ENCODE data around the gene DNER.

DNA sequence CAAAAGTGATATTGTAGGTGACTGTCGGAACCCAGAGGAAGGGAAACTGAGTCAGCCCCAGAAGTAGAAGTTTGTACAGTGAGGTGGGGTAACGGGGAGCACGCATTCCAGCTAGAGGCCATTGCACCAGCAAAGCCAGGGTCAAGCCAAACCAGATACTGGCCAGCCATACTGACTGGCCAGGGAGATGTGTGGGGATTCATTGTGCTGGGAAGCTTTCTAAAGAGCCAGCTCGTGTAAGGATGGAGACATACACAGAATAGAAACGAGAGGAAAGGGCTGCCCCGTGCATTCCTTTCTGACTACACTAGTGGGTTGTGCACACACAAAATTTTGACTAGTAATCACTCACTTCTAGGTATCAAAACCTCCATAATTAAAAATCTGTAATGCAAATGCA lies 268.0 kb downstream of the DNER start:
- TF ChIP-seq SPI1 (IDR thresholded peaks at IDR 0.05; ENCODE audit: borderline replicate concordance, low read depth): no peak
- TF ChIP-seq, protein P1, sequence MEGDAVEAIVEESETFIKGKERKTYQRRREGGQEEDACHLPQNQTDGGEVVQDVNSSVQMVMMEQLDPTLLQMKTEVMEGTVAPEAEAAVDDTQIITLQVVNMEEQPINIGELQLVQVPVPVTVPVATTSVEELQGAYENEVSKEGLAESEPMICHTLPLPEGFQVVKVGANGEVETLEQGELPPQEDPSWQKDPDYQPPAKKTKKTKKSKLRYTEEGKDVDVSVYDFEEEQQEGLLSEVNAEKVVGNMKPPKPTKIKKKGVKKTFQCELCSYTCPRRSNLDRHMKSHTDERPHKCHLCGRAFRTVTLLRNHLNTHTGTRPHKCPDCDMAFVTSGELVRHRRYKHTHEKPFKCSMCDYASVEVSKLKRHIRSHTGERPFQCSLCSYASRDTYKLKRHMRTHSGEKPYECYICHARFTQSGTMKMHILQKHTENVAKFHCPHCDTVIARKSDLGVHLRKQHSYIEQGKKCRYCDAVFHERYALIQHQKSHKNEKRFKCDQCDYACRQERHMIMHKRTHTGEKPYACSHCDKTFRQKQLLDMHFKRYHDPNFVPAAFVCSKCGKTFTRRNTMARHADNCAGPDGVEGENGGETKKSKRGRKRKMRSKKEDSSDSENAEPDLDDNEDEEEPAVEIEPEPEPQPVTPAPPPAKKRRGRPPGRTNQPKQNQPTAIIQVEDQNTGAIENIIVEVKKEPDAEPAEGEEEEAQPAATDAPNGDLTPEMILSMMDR (IDR thresholded peaks at IDR 0.05; ENCODE audit: insufficient read depth, low read length): no peak
- TF ChIP-seq GABPA (IDR thresholded peaks at IDR 0.05; ENCODE audit: low read depth): no peak
- no peak for TF ChIP-seq POLR2AphosphoS5 (IDR thresholded peaks at IDR 0.05; ENCODE audit: low read depth)
- TF ChIP-seq, protein P2, sequence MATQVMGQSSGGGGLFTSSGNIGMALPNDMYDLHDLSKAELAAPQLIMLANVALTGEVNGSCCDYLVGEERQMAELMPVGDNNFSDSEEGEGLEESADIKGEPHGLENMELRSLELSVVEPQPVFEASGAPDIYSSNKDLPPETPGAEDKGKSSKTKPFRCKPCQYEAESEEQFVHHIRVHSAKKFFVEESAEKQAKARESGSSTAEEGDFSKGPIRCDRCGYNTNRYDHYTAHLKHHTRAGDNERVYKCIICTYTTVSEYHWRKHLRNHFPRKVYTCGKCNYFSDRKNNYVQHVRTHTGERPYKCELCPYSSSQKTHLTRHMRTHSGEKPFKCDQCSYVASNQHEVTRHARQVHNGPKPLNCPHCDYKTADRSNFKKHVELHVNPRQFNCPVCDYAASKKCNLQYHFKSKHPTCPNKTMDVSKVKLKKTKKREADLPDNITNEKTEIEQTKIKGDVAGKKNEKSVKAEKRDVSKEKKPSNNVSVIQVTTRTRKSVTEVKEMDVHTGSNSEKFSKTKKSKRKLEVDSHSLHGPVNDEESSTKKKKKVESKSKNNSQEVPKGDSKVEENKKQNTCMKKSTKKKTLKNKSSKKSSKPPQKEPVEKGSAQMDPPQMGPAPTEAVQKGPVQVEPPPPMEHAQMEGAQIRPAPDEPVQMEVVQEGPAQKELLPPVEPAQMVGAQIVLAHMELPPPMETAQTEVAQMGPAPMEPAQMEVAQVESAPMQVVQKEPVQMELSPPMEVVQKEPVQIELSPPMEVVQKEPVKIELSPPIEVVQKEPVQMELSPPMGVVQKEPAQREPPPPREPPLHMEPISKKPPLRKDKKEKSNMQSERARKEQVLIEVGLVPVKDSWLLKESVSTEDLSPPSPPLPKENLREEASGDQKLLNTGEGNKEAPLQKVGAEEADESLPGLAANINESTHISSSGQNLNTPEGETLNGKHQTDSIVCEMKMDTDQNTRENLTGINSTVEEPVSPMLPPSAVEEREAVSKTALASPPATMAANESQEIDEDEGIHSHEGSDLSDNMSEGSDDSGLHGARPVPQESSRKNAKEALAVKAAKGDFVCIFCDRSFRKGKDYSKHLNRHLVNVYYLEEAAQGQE (IDR thresholded peaks at IDR 0.05; ENCODE audit: insufficient replicate concordance, low read depth): no peak
